ENCODE results near the gene OASL.
"Not testable (repeated sequence)": the region's sequence is repeated elsewhere in the genome, so short reads cannot be mapped to it uniquely, and the experiment has no call there.

DNA sequence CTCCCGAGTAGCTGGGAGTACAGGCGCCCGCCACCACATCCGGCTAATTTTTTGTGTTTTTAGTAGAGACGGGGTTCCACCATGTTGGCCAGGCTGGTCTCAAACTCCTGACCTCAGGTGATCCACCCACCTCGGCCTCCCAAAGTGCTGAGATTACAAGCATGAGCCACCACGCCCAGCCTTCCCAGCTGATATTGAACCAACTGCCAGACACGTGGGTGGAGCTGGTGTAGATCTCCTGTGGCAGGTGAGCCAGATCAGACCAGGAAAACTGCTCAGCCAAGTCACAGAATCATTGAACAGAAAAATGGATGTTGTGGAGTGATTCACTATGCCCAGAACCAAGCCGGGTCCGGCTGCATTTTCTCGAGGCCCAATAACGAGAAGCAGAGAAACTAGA lies 8.4 kb upstream of the OASL start:
- TF ChIP-seq, protein P1, sequence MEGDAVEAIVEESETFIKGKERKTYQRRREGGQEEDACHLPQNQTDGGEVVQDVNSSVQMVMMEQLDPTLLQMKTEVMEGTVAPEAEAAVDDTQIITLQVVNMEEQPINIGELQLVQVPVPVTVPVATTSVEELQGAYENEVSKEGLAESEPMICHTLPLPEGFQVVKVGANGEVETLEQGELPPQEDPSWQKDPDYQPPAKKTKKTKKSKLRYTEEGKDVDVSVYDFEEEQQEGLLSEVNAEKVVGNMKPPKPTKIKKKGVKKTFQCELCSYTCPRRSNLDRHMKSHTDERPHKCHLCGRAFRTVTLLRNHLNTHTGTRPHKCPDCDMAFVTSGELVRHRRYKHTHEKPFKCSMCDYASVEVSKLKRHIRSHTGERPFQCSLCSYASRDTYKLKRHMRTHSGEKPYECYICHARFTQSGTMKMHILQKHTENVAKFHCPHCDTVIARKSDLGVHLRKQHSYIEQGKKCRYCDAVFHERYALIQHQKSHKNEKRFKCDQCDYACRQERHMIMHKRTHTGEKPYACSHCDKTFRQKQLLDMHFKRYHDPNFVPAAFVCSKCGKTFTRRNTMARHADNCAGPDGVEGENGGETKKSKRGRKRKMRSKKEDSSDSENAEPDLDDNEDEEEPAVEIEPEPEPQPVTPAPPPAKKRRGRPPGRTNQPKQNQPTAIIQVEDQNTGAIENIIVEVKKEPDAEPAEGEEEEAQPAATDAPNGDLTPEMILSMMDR (IDR thresholded peaks at IDR 0.05) = not testable (repeated sequence)
- not testable (repeated sequence) for TF ChIP-seq POLR2A, POLR2AphosphoS5 (IDR thresholded peaks at IDR 0.05)
